ENCODE results near the gene NDUFS6.
"Not testable (repeated sequence)": the region's sequence is repeated elsewhere in the genome, so short reads cannot be mapped to it uniquely, and the experiment has no call there.

Gene NDUFS6

DNA sequence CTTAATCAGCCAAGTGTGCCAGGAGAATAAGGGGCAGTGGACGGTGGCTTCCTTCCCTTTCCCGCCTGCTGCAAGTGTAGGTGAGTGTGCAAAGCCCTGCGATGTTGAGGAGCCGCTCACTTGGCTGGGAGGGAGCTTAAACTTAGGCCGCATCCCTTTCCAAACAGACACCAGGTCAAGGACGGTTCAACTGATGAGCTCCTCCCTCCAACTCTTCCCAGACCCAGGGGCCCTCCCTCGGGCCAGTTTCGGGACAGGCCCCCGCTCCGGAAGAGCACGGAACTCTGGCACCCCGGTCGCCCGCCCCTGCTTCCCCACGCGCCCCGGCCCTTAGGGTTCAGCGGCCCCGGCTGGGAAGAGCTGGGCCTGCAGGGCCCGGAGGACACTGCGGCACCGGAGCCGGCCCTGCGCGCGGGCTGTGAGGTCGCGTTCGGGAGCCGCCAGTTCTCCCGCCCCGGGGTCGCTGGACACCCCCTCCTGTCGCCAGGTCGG is 2.1 kb upstream of the NDUFS6 start:
- no peak for DNase-seq

DNA sequence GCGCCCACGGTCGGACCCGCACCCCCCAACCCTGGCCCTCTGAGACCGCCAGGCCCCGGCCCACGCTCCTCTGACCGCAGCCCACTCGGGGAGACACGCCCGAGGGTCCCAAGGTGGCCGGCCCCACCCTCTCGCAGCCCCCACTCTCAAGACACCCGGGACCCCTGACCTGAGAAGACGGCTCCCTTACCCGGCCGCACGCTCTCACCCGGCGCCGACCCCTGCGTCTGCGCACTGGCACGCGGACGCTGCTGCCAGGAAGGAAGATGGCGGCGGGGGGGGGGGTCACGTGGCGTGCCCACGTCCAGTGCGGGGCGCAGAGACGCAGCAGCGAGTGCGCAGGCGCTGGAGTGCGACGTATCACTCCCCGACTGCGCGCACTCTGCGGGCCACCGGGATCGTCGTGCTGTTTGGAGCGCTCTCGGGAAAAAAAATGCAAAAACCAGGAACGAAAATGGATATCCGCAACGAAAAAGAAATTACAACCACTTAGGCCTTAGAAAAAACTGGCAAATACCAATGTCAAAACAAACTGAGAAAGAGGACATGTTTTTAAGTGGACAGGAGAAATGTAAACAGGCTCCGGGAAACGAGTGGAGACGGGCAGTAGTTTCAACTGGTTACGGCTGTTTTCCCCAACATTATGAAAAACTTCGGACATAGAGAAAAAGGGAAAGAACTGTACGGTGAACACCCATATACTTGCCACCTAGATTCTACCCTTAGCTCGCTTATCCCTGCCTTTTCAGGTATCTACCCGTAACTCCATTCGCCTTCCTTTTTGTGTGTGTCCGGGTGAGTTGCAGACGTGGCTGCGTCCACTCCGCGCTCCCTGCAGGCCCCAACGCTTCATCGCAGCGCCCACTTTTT is 1.4 kb upstream of the NDUFS6 start, which contains the start of gene MRPL36:
TSS of gene MRPL36 (minus strand) at position 236 of the 870 bp plus-strand sequence. CDS start 902 bp downstream, outside the sequence.
- peak; percentile 93 for DNase-seq

DNA sequence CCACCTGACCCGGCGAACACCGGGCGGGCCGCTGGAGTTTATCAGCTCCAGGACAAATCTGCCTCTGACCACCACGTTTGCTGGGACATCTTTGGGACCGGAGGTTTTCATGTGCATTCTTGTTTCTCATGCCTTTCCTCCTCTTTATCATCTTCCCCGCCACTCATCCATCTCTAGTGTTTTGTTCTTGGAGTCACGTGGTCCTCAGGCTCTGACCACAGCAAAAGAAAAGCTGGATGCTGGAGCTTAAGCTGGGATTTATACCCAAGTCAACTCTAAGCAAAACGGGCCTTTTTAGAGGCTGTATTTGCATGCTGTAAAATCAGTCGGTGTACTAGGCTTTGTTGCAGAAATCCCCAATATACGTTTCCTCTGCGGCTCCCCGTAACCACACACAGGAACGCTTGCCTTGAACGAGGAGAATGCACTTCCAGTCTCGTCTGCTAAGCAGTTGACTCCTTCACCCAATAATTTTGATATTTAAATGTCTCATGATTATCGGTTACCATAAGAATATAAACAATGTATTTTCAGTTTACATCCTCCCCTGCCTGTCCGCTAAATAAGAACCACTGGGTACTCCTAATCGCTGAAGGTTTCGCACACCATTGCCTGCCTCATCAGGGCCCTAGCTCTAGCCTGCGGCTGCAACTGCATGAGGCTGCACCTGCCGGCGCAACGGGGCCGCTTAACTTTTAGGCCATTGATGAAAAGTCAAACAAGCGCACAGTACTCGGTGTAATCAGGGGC is 560 bp upstream of the NDUFS6 start:
- DNase-seq, result no peak

DNA sequence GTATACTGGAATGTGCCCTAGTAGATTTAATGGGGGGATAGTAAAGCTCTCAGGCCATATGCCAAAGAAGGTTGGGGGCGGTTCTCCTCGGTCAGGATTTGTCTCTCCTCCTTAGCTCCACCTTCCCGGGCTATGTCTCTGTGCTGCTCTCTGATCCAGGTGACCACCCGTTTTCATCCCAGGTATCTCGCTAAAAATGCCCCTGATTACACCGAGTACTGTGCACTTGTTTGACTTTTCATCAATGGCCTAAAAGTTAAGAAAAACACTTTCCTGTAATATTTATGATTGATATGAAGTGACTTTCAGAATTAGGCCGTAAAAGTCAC is 724 bp downstream of the NDUFS6 start:
- DNase-seq, result no peak

DNA sequence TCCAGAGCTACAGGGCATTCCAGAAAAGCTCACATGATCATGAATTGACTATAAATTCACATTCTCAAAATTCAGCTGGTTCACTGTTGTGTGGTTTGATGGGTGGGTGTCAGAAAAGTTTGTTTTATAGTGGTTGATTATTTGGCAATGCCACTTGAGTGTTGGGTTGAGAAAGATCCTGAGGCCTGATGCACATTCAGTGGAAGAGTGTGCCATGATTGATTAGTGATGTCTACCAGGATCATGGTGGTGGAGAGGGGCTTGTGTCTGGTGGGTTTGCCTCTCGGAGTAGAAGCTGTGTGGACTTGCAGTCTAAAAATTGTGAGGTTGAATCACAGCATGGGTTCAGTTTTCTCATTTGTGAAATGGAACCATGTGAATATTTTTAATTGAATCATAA is 2.0 kb downstream of the NDUFS6 start:
- DNase-seq, result no peak

DNA sequence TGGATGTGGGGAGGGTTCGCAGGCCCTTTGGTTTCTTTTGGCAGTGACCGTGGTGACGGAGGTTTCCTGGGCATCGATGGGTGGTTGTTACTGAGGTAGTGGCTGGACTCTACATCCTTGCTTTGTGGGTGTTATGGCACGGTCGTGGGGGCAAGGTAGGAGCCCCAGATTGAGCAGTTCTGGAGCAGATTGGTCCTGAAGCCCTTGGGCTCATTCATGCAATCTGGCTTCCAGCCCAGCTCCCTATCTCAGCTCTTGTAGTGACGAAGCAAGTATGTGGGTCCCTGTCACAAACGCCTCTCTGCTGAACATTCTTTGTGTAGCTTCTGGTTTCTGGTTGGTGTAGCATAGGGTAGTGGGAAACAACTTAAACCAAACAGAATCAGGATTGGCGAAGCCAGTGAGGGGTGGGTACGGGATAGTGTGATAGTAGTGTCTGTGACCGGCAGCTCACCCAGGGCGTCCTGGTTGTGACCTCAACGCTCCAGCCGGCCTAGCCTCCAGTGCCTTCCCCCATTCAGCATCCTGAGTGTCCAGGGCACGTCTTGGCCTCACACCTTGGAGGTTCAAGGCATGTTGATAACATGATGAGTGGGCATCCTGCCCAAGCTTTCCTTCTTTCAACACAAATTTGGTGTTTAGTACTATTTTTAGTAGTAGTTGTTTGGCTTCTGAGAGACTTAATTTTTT is 2.9 kb downstream of the NDUFS6 start:
- no peak for DNase-seq

DNA sequence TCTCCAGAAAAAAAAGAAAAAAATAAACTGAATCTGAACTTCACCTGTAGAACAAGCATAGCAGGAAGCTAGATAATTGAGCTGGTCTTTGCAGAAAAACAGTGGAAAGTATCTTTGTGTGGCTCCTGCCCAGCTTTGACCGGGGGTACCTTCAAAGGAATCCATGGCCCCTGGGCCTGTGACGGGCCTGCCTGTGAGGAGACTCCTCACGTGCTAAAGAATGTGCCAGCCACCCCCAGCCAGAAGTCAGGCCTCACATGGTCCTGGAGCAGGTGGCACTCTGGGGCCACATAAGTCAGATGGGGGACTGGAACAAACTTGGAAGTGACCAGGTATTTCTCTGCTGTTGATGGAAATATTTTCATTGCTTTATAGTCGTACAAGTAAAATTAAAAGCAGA is 4.1 kb downstream of the NDUFS6 start:
- DNase-seq, result no peak

DNA sequence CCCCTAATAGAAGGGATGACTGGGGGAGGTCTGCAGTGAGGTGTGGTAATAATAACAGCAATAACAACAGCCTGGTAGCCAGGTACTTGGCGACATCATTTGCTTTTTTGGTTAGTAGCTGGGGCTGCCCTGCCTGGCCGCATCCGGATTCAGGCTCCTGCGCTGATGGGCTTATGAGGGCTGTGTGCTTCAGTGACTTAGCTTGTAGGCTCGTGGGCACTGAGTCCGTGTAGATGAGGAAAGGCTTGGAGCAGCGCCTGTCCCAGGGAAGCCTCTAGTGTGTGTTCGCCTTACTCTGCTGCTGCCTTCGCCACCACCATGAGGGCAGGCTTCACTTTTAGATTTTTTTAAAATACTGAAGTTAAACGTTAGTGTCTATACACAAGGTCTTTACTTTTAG is 4.5 kb downstream of the NDUFS6 start:
- no peak for DNase-seq

DNA sequence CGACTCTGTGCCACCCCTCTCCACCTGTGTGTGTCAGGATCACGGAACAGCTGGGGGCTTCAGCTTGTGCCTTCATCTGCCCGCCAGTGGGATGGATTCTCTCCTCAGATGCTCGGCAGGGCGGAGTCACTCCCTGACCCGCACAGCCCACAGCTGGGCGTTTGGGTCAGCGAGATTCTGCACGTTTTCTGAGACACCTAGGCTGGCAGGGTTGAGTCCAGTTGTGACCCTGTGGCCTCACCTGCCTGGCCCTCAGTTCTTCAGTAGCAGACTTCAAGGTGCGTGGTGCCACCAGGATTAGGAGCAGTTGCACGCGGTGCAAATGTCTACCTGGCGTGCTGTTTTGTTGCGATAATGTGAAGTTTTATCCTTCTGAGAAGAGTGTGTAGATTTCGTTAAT is 5.0 kb downstream of the NDUFS6 start:
- DNase-seq, result no peak

DNA sequence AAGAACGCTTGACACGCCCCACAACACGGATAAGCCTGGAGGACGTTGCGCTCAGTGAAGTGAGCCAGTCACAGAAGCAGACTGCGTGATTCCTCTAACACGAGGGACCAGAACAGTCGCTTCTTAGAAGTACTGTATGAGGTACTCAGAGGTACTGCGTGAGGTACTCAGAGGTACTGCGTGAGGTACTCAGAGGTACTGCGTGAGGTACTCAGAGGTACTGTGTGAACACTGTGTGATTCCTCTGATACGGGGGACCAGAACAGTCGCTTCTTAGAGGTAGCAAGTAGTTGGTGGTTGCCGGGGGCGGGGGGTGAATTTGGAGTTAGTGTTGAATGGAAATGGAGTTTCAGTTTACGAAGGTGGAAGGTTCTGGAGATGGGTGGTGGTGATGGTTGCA is 5.8 kb downstream of the NDUFS6 start:
- no peak for DNase-seq

DNA sequence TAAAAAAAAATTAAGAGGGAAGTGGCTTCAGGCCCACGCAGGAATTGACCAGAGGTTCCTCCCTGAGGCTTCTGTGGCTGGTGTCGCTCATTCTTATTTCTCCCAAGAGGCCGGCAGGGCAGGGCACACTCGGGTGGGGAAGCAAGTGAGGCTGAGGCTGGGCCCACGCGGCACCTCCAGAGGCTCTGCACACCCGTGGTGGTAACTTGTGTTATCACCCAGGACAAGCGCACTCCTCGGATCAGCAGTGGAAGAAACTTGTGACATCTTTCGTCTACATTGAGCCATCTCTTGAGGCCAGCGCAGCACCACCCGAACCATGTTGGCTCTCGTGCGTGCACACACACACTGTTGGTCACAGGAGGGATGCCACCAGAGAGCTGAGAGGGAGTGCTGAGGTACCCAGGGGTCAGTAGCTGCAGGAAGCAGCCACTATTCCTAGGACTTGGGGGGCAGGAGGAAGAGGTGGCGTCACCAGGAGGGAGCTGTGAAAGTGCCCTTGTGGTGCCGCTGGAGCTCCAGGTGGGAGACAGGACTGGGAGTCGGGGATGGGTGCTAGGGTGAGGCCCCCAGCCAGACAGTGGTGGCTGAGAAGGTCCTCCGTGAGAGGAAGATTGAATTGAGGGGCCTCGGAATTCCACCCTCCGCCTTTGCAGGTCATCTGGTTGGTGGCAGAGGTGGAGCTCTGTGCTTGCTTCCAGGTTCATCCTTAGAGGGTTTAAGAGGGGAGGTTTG is 6.4 kb downstream of the NDUFS6 start:
- no peak for DNase-seq

DNA sequence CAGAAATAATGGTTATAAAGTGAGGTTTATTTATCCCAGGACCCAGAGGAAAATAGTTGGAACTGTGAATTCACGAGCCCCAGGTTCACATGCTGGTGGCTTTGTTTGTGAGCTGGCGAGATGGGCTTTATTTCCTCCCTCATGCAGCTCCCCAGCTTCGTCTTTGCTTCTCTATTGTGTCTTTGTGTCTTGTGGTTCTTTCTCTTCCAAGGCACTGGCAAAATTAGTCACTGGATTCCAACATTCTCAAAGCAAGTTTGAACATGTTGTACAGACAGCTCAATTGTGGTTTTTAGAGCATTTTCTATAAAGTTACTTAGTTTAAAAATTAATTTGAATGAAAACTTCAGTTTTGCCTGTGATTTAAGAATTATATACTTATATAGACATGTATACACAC is 7.2 kb downstream of the NDUFS6 start:
- DNase-seq, result no peak

DNA sequence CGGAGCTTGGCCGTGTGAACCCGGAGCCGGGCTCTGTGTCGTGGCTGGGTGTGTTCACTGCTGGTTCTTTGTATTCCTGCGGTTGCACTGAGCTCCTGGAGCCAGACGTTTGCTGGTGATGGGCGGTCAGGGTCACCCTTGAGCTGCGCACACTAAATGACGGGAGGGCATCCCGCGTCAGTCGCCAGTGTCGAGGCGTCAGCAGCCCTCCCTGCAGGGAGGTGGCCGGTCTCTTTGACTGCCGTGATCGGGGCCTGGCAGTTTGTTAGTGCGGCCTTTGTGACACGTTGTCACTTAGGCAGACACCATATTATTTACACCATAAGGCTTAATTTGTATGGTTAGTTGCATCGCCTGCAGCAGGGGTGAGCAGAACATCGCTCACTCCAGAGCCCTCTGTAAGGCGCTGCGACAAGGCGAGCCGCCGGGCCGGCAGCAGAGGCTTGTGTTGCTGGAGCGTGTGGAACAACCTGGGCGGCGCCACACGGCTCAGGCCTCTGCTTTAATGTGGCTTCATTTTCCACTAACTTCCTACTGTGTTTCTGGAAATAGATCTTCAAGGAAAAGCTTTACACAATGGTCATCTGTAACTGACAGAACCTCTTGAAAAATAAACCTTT is 8.3 kb downstream of the NDUFS6 start:
- no peak for DNase-seq

DNA sequence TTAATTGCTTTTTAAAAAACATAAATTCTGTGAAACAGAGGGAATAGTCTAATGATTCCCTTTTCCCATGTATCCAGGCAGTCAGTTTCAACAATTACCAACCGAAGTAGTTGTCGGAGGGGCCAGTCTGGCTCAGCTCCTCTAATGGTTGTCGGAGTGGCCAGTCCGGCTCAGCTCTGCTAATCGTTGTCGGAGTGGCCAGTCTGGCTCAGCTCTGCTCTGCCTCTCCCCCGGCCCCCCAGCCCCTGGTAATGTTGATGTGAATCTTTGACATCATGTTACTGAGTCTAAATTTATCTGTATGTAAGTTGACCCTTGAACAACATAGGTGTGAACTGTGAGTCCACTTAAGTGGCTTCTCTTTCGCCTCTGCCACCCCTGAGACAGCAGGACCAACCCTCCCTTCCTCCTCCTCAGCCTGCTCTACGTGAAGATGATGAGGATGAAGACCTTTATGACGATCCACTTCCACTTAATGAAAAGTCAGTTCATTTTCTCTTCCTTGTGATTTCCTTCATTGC is 9.4 kb downstream of the NDUFS6 start:
- DNase-seq, result no peak

DNA sequence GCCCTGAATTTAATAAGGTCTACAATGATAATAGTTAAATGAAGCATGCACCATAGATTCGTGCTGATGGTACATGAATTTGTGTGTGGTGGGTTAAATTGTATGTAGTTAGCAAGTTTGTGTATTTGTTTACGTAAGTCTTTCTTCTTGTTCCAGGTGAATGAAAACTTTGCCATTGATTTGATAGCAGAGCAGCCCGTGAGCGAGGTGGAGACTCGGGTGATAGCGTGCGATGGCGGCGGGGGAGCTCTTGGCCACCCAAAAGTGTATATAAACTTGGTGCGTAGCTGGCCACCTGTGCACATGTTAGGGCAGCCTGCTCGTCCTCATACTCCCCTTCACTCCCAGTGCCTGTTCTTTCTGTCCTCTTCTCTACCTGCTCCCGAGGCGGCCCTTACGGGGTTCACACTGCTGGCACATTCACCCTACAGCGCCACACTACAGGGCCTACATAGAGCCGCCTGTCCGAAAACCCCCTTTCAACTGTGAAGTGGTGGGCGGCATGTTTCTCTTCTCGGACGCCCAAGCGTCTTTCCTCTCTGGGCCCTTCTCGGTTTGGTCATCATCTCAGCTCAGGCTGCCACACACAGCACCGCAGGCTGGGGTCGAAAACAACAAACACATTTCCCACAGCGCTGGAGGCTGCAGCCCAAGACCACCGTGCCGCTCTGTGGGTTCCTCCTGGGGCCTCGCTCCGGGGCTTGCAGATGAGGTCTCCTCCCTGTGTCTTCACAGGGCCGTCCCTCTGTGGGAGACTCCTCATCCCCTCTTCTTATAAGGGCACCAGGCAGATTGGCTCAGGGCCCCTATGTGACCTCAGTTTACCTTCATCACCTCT is 13.2 kb downstream of the NDUFS6 start:
- no peak for DNase-seq

DNA sequence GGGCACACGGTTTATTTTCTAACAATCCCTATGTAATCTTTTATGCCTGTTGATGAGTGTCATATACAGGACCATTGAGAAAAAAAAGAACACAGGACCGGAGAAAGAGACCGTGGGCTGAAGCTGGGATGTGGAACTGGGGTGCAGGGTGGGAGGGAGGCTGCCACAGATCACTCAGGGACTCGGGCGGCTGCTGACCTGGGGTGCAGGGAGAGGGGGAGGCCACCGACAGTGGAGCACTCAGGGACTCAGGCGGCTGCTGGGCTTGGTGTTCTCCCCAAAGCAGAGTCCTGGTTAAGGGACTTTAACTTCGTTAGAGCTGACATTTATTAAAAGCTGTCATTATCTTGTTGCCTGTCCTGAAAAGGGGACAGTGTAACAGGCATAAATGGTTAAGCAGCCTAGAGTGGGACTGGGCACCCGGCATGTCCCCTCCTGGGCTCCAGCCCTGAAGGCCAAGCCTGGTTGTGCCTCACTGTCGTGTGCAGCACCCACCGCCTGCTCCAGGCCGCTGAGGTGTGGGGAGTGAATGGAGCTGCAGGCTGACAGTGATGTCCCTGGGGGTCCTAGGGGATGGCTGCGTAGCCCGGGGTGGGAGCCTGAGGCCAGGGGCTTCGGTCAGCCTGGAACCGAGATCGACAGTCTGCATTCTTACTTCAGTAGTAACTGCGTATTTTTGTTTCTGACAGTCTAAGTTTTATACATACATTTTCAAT is 14.0 kb downstream of the NDUFS6 start:
- no peak for DNase-seq

DNA sequence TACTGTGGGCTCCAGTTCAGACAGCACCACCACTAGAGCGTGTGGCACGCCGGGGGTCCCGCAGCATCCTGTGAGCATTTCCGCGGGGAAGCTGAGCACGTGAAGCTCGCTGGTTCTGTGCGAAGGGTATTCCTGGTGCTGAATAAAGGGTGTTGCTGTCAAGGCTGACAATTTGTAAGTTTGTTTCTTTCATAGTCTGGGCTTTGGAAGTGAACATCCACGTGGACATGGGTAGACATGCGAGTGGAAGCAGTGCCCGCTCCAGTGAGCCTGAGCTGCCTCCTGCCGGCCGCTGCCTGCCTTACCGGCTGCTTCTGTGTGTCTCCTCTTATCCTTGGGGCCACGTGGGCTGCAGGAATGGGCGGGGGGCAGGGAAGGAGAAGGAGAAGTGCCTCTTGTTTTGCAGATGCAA is 14.7 kb downstream of the NDUFS6 start:
- DNase-seq, result no peak

DNA sequence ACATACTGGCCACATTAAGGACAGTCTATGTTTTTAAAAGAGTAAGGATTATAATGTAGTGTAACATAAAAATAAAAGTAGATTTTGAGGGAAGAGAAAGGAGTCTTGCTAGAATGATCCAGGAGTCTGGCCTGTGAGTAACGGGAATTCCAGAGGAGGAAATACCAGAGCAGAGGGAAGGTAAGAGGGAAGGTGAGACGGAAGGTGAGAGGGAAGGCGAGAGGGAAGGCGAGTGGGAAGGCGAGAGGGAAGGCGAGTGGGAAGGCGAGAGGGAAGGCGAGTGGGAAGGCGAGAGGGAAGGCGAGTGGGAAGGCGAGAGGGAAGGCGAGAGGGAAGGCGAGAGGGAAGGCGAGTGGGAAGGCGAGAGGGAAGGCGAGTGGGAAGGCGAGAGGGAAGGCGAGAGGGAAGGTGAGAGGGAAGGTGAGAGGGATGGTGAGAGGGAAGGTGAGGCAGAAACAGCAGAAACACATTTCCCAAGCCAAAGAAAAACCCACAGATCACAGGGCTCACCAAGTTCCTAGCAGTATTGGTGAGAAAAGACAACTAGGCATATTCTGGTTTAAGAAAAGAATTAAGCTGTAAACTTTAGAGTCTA is 15.4 kb downstream of the NDUFS6 start:
- DNase-seq, result not testable (repeated sequence)

DNA sequence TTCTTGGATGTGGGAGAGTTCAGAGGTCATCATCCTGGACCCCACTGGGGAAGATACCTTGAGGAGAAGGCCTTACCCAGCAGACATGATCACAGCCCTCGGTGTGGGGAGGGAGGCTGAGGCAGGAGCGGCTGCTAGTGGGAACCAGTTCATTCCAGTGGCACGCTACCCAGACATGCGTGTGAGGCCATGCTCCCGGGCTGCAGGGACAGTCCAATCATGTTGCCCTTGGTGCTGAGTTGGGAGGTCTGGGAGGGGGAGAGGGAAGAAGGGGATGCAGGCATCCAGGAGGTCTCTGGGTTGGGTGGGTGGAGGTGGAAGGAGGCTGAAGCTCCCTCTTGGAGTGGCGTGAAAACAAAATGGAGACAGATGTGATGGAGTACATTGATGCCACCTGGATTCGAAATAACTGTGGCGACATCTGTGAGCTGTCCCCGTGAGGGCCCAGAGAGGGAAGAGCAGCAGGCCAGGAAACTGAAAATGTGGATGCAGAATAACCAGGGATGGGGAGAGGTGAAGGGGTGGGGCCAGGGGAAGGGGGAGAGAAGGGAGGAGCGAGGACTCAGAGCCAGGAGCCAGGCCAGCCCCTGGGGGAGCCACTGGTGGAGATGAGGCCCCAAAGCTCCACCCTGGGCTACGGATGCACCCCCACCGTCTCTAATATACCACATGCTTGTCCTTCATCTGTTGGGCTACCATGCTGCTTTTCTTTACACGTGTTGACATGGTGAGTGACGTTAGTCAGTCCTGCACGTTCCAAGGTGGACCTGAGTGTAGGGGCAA is 16.2 kb downstream of the NDUFS6 start:
- no peak for DNase-seq

Data from activated naive CD4-positive, alpha-beta T cell treated with Interleukin-2 at 50 U/mL for 16 hours (primary cell).